HFF-Myc (cell line): Measurements from ENCODE around the gene KANK2.

Experiments used
- DNase-seq: peaks from one replicate; pipeline ENCODE4 v3.0.0-alpha.2; 2011; ENCODE audit warnings: low read depth; ENCODE audit errors: extremely low read depth
- H3K4me3 ChIP-seq: replicated peaks from 2 replicates; pipeline ENCODE4 v1.5.1; 2011; ENCODE audit warnings: low read depth, mild to moderate bottlenecking, control low read depth, low read length
- TF ChIP-seq, protein P1 (sequence below): IDR thresholded peaks from 2 replicates; pipeline ENCODE4 v1.5.1; 2012; ENCODE audit warnings: mild to moderate bottlenecking, low read depth, low read length, control low read depth; ENCODE audit errors: missing control alignments

Gene KANK2

DNA sequence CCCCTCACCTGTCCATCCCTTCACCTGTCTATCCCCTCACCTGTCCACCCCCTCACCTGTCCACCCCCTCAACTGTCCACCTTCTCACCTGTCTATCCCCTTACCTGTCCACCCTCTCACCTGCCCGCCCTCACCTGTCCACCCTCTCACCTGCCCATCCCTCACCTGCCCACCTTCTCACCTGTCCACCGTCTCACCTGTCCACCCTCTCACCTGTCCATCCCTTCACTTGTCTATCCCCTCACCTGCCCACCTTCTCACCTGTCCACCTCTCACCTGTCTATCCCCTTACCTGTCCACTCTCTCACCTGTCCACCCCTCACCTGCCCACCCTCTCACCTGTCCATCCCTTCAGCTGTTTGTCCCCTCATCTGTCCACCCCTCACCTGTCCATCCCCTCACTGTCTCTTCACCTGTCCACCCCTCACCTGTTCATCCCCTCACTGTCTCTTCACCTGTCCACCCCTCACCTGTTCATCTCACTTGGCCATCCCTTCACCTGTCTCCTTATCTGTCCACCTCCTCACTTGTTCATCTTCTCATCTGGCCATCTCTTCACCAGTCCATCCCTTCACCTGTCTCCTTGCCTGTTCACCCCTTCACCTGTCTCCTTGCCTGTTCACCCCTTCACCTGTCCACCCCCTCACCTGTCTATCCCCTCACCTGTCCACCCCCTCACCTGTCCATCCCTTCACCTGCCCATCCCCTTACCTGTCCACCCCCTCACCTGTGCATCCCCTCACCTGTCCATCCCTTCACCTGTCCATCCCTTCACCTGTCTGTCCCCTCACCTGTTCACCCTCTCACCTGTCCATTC, 12.7 kb upstream of the KANK2 start:
- no peak overlapping the region for H3K4me3 ChIP-seq
- DNase-seq, result no peak
- TF ChIP-seq, protein P1, sequence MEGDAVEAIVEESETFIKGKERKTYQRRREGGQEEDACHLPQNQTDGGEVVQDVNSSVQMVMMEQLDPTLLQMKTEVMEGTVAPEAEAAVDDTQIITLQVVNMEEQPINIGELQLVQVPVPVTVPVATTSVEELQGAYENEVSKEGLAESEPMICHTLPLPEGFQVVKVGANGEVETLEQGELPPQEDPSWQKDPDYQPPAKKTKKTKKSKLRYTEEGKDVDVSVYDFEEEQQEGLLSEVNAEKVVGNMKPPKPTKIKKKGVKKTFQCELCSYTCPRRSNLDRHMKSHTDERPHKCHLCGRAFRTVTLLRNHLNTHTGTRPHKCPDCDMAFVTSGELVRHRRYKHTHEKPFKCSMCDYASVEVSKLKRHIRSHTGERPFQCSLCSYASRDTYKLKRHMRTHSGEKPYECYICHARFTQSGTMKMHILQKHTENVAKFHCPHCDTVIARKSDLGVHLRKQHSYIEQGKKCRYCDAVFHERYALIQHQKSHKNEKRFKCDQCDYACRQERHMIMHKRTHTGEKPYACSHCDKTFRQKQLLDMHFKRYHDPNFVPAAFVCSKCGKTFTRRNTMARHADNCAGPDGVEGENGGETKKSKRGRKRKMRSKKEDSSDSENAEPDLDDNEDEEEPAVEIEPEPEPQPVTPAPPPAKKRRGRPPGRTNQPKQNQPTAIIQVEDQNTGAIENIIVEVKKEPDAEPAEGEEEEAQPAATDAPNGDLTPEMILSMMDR, result no peak

DNA sequence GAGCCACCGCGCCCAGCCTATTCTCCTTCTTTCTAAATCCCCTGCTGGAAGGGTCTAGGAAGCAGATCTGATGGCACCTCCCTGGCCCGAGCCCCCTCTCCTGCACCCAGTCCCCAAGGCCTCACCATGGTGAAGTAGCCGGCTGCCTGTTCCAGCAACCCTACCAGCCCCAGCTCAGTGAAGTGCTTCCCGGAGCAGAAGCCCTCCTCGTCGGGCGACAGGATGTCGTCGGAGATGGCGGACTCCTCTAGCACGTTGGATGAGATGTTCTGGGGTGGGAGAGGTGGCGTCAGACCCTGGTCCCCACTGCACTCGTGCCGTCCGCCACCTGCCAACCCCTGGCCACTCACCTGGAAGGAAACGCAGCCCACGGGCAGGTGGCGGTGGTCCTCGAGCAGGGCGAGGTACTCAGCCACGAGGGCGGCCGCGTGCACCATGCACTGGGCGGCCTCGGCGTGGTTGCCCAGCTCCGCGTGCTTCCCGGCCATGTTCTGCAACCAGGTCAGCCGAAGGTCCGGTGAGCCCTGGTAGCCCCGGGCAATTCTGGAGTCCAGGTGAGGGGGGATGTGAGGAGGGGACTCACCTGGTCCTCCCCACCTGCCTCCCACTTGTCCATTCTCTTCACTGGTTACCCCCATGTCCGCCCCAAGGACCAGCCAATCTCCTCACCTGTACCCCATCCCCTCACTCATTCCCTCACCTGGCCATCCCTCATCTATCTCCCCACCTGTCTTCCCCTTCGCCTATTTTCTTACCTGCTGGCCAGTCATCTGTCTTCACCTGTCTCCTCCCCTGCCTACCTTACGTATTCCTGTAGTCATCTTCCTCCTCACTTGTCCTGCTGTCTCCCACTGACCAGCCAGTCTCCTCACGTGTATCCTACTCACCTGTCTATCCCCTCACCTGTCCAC, 11.5 kb upstream of the KANK2 start:
- DNase-seq, result no peak
- H3K4me3 ChIP-seq, result no peak overlapping the region
- TF ChIP-seq, protein P1, result no peak

DNA sequence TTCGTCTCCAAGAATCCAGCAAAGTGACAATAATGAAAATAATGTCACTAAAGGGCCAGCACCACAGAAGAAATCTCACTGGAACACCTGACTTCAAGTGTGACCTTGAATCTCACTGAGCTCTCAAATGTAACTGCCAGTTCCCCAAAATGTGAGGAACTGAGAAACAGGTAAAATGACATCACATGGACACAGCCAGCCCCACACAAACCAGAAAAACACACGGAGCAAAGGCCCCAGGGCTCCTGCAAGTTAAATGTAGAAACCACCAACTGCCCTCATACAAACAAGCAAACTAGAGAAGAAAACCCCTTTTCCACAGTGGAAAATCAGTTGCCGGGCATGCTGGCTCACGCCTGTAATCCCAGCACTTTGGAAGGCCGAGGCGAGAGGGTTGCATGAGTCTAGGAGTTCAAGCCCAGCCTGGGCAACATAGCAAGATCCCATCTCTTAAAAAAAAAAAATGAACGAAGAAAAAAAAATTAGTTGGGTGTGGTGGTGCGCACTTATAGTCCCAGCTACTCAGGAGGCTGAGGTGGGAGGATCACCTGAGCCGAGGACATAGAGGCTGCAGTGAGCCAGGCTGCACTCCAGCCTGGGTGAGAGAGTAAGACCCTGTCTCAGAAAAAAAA, 8.7 kb upstream of the KANK2 start:
- no peak overlapping the region for H3K4me3 ChIP-seq
- TF ChIP-seq, protein P1, result no peak
- no peak for DNase-seq

DNA sequence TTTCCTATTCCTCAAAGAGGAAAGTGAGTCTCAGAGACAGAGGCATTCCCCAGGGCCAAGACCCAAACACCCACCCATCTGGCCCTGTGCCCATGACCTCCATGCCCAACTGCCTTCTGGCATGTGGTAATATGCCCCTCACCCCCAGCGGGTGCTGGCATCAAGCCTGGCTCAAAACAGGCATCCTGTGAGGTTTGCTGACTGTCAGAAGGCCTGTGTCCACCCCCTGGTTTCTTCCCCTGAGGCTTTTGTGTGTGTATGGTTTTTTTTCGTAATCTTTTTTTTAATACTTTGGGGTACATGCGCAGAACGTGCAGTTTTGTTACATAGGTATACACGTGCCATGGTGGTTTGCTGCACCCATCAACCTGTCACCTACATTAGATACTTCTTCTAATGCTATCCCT, 7.6 kb upstream of the KANK2 start:
- no peak for DNase-seq
- H3K4me3 ChIP-seq, result no peak overlapping the region
- TF ChIP-seq, protein P1, result no peak

DNA sequence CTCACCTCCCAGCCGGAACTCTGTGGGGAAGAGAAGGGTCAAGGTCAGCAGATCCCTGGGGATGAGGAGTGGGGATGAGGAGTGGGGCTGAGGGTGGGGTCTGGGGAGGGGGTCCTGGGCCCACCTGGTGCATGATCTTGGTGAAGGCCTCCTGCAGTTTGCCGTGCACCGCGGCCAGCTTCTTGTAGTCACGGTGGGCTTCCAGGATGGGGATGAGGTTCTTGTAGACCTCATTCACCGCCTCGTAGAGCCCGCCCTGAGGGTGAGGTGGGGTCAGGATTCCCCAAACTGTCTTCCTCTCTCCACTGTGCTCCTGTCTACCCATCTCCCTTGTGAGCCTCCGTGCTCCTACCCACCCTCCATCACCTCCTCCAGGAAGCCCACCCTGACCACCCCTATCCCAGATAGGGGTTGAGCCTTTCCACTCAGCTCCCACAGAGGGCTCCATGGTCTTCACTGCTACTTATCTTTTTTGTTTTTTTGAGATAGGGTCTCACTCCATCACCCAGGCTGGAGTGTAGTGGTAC, 6.8 kb upstream of the KANK2 start:
- DNase-seq, result no peak
- TF ChIP-seq, protein P1, result no peak
- H3K4me3 ChIP-seq, result no peak overlapping the region
